Mesodermal cell (in vitro differentiated cells): Measurements from ENCODE around the gene MINDY2.

Source experiments
- H3K27ac ChIP-seq: 2 replicates; pipeline ENCODE4 v1.7.0; 2013; ENCODE audit warnings: mild to moderate bottlenecking, low read depth, low read length, moderate library complexity; ENCODE audit not compliant: severe bottlenecking
- H3K36me3 ChIP-seq: 2 replicates; pipeline ENCODE4 v1.7.1; 2013; ENCODE audit warnings: mild to moderate bottlenecking, low read length, moderate library complexity; ENCODE audit not compliant: control insufficient read depth, insufficient read depth
- H3K4me1 ChIP-seq: one replicate; pipeline ENCODE4 v1.7.1; 2013; ENCODE audit warnings: mild to moderate bottlenecking, low read length; ENCODE audit not compliant: insufficient read depth, control insufficient read depth, poor library complexity, severe bottlenecking
- H3K4me3 ChIP-seq: 2 replicates; pipeline ENCODE4 v1.7.0; 2013; ENCODE audit warnings: low read length, control low read depth, mild to moderate bottlenecking; ENCODE audit not compliant: insufficient read depth, poor library complexity, severe bottlenecking; ENCODE audit errors: extremely low read depth
- H3K9me3 ChIP-seq: 2 replicates; pipeline ENCODE4 v1.7.1; 2013; ENCODE audit warnings: mild to moderate bottlenecking, low read length, moderate library complexity; ENCODE audit not compliant: control insufficient read depth
- WGBS, 2 experiments: methylation state at CpG; one replicate each; pipeline ENCODE4 v1.1.5; 2013; ENCODE audit warnings: missing lambda C conversion rate in 2 of 2; ENCODE audit not compliant: insufficient coverage in 2 of 2; 5-methylcytosine and 5-hydroxymethylcytosine counted together

The MINDY2 gene

DNA sequence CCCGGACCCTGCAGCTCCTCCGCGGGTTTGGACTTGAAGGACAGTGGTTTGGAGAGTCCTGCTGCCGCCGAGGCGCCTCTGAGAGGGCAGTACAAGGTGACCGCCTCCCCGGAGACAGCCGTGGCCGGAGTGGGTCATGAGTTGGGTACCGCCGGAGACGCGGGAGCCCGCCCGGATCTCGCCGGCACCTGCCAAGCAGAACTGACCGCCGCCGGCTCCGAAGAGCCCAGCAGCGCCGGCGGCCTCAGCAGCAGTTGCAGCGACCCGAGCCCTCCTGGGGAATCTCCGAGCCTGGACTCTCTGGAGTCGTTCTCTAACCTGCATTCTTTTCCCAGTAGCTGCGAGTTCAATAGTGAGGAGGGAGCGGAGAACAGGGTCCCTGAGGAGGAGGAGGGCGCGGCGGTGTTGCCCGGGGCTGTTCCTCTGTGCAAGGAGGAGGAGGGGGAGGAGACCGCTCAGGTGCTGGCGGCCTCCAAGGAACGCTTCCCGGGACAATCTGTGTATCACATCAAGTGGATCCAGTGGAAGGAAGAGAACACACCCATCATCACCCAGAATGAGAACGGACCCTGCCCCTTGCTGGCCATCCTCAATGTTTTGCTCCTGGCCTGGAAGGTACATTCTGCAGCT, 634 bp downstream of the MINDY2 start:
- WGBS, 2 experiments: 0% methylated on average over 17 to 26 of the region's 40 CpGs
- Histone ChIP-seq H3K9me3 (no peaks in the 10 kb centered on the region), H3K36me3 (no peaks in the 10 kb centered on the region), H3K4me1 (peaks cover 10% of the 10 kb centered on the region), H3K27ac (peak overlapping the region; percentile 88), H3K4me3 (peak overlapping the region; percentile 93)

DNA sequence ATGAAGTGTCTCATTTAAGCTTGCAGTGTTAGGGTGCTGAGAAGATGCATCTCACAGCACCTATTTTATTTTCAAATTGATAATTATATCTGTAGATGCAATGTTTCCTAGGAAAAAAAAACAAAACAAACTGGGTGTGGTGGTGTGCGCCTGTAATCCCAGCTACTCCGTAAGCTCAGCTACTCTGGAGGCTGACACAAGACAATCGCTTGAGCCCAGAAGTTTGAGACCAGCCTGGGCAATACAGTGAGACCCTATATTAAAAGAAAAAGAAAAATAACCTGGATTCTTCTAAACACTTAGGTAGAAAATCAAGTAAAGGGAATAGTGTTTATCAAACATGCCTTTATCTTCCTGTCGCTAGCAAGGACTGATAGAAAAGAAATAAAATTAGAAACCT, 1.9 kb downstream of the MINDY2 start:
- no peaks in the 10 kb centered on the region for H3K9me3 ChIP-seq
- peak overlapping the region; percentile 93 for H3K4me3 ChIP-seq
- WGBS, 2 experiments: 86 to 92% methylated on average over 1 to 4 of the region's 4 CpGs
- no peak overlapping the region for H3K27ac ChIP-seq
- H3K4me1 ChIP-seq: peaks cover 10% of the 10 kb centered on the region
- H3K36me3 ChIP-seq: no peaks in the 10 kb centered on the region

DNA sequence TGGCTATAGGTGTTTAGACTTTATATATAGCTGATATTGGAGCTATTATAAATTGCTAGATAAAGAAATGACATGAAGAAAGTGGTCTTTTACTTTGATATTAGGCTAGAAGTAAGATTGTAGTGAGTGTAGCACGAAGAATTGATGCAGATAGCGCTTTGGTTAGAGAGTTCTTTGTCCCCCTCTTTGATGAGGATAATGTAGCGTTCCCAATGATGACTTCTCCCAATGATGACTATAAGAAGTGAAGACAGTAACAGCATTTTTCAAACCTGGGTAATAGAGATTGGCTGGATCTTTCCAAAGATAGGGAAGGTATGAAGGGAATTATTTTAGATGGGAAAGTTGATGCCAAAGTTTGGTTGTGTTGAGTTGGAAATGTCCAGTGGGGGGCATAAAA, 4.3 kb downstream of the MINDY2 start:
- Histone ChIP-seq H3K4me3 (no peak overlapping the region), H3K9me3 (no peaks in the 10 kb centered on the region), H3K4me1 (peaks cover 7% of the 10 kb centered on the region), H3K27ac (no peak overlapping the region), H3K36me3 (no peaks in the 10 kb centered on the region)
- 89 to 100% methylated on average over 2 to 3 of the region's 3 CpGs for WGBS, 2 experiments

DNA sequence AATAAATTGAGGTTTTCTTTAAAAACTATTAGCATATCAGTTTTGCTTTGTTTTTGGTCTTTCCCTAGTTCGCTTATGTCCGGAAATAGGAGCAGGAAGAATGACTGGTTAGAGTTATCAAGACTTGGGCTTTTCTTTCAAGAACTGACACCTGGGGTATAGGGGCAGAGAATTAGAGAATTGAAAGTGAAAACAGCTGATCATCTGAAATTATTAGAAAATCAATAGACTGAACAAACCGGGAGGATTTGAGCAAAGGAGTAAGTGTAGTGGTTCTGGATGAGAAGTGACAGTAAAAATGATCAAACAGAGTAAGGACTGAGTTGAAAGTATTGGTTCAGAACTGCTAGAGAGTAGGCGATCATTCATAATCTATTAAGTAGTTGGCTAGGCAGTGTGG, 6.0 kb downstream of the MINDY2 start:
- Histone ChIP-seq H3K27ac (no peak overlapping the region), H3K9me3 (no peaks in the 10 kb centered on the region), H3K36me3 (no peaks in the 10 kb centered on the region), H3K4me1 (peaks cover 7% of the 10 kb centered on the region), H3K4me3 (no peak overlapping the region)
- 93 to 95% methylated on average over 4 of the region's 4 CpGs for WGBS, 2 experiments

DNA sequence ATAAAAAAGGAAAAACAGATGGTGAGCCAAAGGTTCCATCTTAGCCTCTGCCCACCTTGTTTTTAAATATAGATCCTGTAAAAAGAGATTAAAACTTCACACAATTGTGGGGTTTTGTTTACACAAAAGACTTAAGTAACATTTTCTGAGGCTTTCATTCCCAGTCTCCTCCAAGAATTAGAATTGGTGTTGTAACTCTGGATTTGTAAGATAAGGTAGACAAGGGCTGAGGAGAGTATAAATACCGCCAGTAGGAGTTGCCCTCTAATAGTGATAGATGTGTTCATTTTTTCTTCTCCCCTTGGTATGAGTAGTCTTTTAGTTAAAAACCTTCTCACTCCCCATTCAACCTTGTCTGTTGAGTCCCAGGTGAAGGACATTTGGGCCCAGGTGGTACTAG, 8.5 kb downstream of the MINDY2 start:
- WGBS, 2 experiments: no CpG with 5 or more reads among the region's 1 CpG
- no peaks in the 10 kb centered on the region for H3K36me3 ChIP-seq

DNA sequence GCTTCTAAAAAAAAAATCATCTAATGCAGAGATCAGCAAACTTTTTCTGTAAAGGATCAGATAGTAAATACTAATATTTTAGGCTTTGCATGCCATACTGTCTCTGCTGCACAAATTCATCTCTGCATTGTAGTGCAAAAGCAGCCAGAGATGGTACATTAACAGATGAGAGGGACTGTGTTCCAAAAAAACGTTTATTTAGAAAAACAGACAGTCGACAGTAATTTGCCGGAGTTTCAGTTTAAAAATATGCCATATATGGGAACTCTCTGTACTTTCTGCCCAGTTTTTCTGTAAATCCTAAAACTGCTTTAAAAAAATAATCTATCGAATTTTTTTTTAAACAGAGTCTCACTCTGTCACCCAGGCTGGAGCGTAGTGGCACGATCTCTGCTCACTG, 14.3 kb downstream of the MINDY2 start:
- Histone ChIP-seq H3K4me3 (no peak overlapping the region), H3K9me3 (no peaks in the 10 kb centered on the region), H3K36me3 (no peaks in the 10 kb centered on the region), H3K4me1 (no peaks in the 10 kb centered on the region), H3K27ac (no peak overlapping the region)
- 88 to 93% methylated on average over 6 of the region's 6 CpGs for WGBS, 2 experiments

More for the DNA sequence above, 8.5 kb downstream of the MINDY2 start:
- H3K4me3 ChIP-seq: no peak overlapping the region
- no peak overlapping the region for H3K27ac ChIP-seq
- H3K9me3 ChIP-seq: no peaks in the 10 kb centered on the region
- H3K4me1 ChIP-seq: peaks cover under 1% of the 10 kb centered on the region

DNA sequence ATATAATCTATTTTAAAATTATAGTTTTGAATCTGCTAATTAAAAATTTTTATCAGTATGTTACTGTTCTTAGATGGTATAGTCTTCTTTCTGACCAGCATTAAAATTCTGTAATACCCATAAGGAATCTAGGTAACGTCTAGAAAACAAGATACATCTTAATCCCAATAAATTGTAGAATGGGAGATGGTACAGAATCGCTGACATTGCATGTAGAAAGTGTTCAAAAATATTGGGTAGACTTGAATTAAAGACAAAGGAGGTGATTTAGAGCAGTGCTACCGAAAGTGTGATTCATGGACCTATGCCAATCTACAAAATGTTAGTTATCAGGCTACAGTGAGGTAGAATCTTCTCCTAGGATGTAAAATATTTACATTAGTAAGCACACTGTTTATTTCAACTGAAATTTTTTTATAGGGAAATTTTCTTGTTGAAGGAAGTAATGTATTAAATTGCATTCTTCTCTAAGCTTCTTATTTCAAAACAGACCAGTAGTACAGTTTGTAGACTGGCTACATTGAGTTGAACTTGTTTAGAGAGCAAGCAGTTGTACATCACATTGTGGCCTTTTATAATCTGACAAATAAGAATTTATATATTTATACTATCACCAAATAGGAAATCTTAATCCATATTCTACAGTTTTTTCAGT, 17.1 kb downstream of the MINDY2 start:
- 91 to 100% methylated on average over 1 of the region's 3 CpGs for WGBS, 2 experiments

DNA sequence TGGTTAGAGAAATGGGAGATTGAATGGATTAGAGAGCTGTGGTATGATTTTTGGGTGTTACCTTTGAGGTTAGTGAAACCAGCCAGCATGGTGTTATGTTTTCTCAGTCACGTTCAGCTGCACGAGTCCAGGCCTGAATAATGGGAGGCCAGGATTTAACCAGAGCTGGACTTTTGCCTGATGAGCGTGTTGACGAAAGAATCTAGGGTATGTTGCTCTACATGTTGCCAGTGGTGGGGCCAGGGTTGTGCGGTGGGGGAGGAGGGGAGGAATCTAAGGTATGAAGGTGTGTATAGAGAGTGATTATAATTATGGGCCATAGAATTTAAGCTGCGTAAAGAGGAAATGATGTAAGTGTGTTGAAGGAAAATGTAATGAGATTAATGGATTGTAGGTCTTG, 22.8 kb downstream of the MINDY2 start:
- Histone ChIP-seq H3K9me3 (no peaks in the 10 kb centered on the region), H3K36me3 (peaks cover 6% of the 10 kb centered on the region), H3K27ac (no peak overlapping the region), H3K4me1 (no peaks in the 10 kb centered on the region), H3K4me3 (no peak overlapping the region)
- WGBS, 2 experiments: 89% methylated on average over 6 of the region's 6 CpGs

More for the DNA sequence above, 17.1 kb downstream of the MINDY2 start:
- Histone ChIP-seq H3K4me1 (no peaks in the 10 kb centered on the region), H3K4me3 (no peak overlapping the region), H3K27ac (no peak overlapping the region), H3K9me3 (no peaks in the 10 kb centered on the region), H3K36me3 (peaks cover 6% of the 10 kb centered on the region)

DNA sequence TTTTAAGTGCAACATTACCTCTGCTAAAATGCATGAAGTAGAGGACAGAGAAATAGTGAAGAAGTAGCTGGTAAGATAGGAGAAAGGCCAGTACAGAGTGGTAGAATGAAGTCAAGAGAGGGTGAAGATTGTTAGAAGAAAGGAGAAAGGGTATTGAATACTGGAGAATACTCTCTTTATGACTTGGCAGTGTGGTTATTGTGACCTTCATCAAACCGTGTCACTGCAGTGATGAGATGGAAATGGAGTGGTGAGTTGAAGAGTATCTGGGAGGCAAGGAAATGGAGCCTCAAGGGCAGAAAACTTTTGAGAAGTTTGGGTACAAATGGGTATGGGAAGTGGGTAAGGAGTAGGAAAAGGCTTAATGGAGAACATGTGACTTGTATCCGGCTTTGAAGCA, 24.7 kb downstream of the MINDY2 start:
- no peaks in the 10 kb centered on the region for H3K9me3 ChIP-seq
- no peak overlapping the region for H3K4me3 ChIP-seq
- no peaks in the 10 kb centered on the region for H3K4me1 ChIP-seq
- peaks cover 6% of the 10 kb centered on the region for H3K36me3 ChIP-seq
- no peak overlapping the region for H3K27ac ChIP-seq
- 94 to 97% methylated on average over 2 of the region's 2 CpGs for WGBS, 2 experiments

DNA sequence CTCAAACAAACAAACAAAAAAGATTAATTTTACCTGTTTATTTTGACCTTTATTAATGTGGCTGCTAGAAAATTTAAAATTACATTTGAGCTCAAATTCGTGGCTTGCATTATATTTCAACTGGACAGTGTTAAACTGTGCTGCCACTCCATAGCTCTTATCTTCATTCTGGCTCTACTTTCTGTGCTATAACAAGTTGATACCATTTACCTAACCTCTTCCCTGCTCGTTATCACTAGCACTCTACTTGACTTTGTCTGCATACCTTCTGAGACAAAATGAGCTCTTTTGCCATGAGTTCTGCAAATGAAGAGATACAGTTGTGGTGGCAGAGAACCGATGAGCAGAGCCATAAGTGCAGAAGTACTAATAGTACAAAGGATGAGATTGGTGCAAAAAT, 26.4 kb downstream of the MINDY2 start:
- H3K4me3 ChIP-seq: no peak overlapping the region
- peaks cover 2% of the 10 kb centered on the region for H3K36me3 ChIP-seq
- 97 to 100% methylated on average over 2 to 3 of the region's 3 CpGs for WGBS, 2 experiments
- no peak overlapping the region for H3K27ac ChIP-seq
- no peaks in the 10 kb centered on the region for H3K4me1 ChIP-seq
- H3K9me3 ChIP-seq: no peaks in the 10 kb centered on the region

DNA sequence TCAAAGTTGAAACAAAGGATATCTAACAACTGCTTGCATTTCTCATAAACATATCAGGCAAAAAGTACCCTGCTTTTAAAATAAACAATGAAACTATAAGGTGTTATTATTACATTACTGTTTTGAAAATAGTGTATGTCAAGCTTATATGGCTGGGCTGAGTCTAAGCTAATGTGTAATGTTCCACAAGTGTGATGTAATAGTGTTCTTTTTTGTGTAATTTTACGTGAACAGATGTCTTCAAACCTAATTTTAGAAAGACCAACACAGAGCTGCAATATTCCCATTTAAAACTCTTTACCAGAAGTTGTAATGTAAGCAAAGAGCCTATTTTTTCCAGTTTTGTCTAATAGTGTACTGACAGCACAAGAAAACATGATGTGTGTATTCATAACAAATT, 34.0 kb downstream of the MINDY2 start:
- WGBS, 2 experiments: no CpG with 5 or more reads among the region's 1 CpG
- Histone ChIP-seq H3K27ac (no peak overlapping the region), H3K36me3 (peaks cover 8% of the 10 kb centered on the region), H3K4me1 (no peaks in the 10 kb centered on the region), H3K9me3 (no peaks in the 10 kb centered on the region), H3K4me3 (no peak overlapping the region)
